Measurements from ENCODE around the gene RNF115.

RNF115 gene

DNA sequence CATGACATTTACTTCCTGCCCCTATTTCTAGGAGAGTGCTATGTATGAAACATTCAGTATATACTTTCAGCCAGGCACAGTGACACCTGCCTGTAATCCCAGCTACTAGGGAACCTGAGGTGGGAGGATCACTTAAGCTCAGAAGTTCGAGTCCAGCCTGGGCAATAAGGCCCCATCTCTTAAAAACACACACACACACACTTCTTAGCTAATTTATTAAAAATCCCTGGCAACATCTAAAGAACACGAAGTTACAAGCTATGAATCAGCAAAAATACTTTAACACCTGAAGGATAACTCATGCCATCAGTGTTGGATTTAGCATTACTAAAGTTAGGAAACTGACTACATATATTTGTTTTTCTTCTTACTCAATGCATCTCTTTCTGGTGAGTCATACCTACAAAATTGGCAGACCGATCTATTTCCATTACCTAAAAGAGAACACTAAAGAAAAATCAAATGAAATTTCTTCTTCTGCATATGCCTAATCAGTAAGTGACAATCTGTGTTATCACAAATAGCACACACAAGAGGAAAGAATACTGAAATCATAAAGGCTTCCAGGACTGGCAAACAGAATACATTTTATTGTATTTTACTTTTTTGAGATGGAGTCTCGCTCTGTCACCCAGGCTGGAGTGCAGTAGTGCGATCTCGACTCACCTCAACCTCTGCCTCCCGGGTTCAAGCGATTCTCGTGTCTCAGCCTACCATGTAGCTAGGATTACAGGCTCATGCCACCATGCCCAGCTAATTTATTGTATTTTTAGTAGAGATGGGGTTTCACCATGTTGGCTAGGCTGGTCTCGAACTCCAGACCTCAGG, 41.4 kb downstream of the RNF115 start:
- Histone ChIP-seq H2AFZ (ENCODE audit: low read depth, low read length) (no peak overlapping the region), H3K79me2 (ENCODE audit: insufficient read depth, low read length) (no peaks in the 10 kb centered on the region), H3K36me3 (ENCODE audit: insufficient read depth, low read length) (peaks cover 19% of the 10 kb centered on the region), H3K9me3 (ENCODE audit: insufficient read depth, low read length, severe bottlenecking) (no peaks in the 10 kb centered on the region), H3K4me2 (ENCODE audit: insufficient read depth, low read length) (no peak overlapping the region), H4K20me1 (ENCODE audit: insufficient read depth, low read length) (no peaks in the 10 kb centered on the region), H3K27me3 (ENCODE audit: insufficient read depth, low read length, poor library complexity) (no peaks in the 10 kb centered on the region), H3K27ac (ENCODE audit: low read length) (no peak overlapping the region), H3K9ac (ENCODE audit: low read depth, low read length) (no peak overlapping the region), H3K4me1 (ENCODE audit: insufficient read depth, low read length) (0 out of 2 replicates have a peak, but pooled peaks cover 5% of the 10 kb centered on the region), H3K4me3 (ENCODE audit: low read depth in 1 of 2, low read length in 2 of 2) (no peak overlapping the region)
- ATAC-seq (ENCODE audit: insufficient read depth, low read depth) (no peak), DNase-seq (no peak)
- TF ChIP-seq, protein P1, sequence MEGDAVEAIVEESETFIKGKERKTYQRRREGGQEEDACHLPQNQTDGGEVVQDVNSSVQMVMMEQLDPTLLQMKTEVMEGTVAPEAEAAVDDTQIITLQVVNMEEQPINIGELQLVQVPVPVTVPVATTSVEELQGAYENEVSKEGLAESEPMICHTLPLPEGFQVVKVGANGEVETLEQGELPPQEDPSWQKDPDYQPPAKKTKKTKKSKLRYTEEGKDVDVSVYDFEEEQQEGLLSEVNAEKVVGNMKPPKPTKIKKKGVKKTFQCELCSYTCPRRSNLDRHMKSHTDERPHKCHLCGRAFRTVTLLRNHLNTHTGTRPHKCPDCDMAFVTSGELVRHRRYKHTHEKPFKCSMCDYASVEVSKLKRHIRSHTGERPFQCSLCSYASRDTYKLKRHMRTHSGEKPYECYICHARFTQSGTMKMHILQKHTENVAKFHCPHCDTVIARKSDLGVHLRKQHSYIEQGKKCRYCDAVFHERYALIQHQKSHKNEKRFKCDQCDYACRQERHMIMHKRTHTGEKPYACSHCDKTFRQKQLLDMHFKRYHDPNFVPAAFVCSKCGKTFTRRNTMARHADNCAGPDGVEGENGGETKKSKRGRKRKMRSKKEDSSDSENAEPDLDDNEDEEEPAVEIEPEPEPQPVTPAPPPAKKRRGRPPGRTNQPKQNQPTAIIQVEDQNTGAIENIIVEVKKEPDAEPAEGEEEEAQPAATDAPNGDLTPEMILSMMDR (IDR thresholded peaks at IDR 0.05; ENCODE audit: borderline replicate concordance, extremely low read depth, low read length, poor library complexity, severe bottlenecking) = no peak
- TF ChIP-seq EZH2 (IDR thresholded peaks at IDR 0.05; ENCODE audit: borderline replicate concordance, low read depth, low read length, severe bottlenecking) = no peak

DNA sequence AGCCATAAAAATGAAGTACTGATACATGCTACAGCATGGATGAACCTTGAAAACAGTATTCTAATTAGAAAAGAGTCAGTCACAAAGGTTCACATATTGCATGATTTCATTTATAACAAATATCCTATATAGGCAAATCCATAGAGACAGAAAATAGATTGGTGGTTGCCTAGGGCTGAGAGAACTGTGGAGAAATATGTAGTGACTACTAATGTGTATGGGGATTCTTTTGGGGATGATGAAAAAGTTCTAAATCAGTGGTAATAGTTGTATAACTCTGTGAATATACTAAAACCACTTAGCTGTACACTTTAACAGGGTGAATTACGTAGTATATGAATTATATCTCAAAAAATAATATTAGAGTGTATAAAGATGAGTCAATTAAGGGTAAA, 45.8 kb downstream of the RNF115 start:
- no peak overlapping the region for H3K9ac ChIP-seq (ENCODE audit: low read depth, low read length)
- no peaks in the 10 kb centered on the region for H3K27me3 ChIP-seq (ENCODE audit: insufficient read depth, low read length, poor library complexity)
- no peak overlapping the region for H3K4me3 ChIP-seq (ENCODE audit: low read depth in 1 of 2, low read length in 2 of 2)
- no peak overlapping the region for H2AFZ ChIP-seq (ENCODE audit: low read depth, low read length)
- DNase-seq = no peak
- TF ChIP-seq, protein P1 (IDR thresholded peaks at IDR 0.05; ENCODE audit: borderline replicate concordance, extremely low read depth, low read length, poor library complexity, severe bottlenecking) = no peak
- TF ChIP-seq EZH2 (IDR thresholded peaks at IDR 0.05; ENCODE audit: borderline replicate concordance, low read depth, low read length, severe bottlenecking) = no peak
- peaks cover 16% of the 10 kb centered on the region for H3K36me3 ChIP-seq (ENCODE audit: insufficient read depth, low read length)
- no peaks in the 10 kb centered on the region for H3K9me3 ChIP-seq (ENCODE audit: insufficient read depth, low read length, severe bottlenecking)
- H3K79me2 ChIP-seq (ENCODE audit: insufficient read depth, low read length) = no peaks in the 10 kb centered on the region
- H3K27ac ChIP-seq (ENCODE audit: low read length) = no peak overlapping the region
- no peak for ATAC-seq (ENCODE audit: insufficient read depth, low read depth)
- H3K4me2 ChIP-seq (ENCODE audit: insufficient read depth, low read length) = no peak overlapping the region
- H3K4me1 ChIP-seq (ENCODE audit: insufficient read depth, low read length) = no peaks in the 10 kb centered on the region
- no peaks in the 10 kb centered on the region for H4K20me1 ChIP-seq (ENCODE audit: insufficient read depth, low read length)

DNA sequence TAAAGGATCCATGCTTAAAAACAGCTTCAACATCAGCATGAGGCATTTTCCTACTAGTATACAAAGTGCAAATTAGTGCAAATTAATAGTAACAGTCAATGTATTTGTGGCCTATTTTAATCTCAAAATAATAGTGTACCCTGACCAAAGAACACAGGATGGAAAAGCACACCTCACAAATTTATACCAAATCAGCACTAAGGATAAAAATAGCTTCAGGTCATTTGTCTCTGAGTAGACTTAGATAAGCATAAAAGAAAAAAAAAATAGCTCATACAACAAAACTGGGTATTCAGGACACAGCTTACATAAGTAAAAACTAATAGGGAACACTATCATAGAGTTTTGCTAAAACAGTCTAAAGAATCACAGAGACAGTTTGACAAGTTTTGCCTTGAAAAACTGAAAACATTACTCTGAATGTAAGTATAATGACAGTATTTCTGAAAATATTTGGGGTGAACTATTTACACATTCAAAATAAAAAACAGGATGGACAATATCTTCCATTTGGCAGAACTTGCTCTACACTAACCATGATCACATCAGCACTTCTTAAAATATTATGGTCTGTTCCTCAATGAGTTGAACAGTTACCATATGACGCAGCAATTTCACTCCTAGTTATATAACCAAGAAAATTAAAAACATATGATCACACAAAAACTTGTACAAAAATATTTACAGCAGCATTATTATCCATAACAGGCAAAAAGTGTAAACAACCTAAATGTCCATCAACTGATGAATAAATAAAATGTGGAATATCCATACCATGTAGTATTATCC, 46.3 kb downstream of the RNF115 start:
- no peaks in the 10 kb centered on the region for H3K79me2 ChIP-seq (ENCODE audit: insufficient read depth, low read length)
- H3K27ac ChIP-seq (ENCODE audit: low read length) = no peak overlapping the region
- H3K36me3 ChIP-seq (ENCODE audit: insufficient read depth, low read length) = peaks cover 21% of the 10 kb centered on the region
- H3K4me3 ChIP-seq (ENCODE audit: low read depth in 1 of 2, low read length in 2 of 2) = no peak overlapping the region
- no peak for ATAC-seq (ENCODE audit: insufficient read depth, low read depth)
- H3K27me3 ChIP-seq (ENCODE audit: insufficient read depth, low read length, poor library complexity) = no peaks in the 10 kb centered on the region
- H3K9ac ChIP-seq (ENCODE audit: low read depth, low read length) = no peak overlapping the region
- no peaks in the 10 kb centered on the region for H4K20me1 ChIP-seq (ENCODE audit: insufficient read depth, low read length)
- H3K4me2 ChIP-seq (ENCODE audit: insufficient read depth, low read length) = no peak overlapping the region
- no peak for DNase-seq
- TF ChIP-seq EZH2 (IDR thresholded peaks at IDR 0.05; ENCODE audit: borderline replicate concordance, low read depth, low read length, severe bottlenecking) = no peak
- TF ChIP-seq, protein P1 (IDR thresholded peaks at IDR 0.05; ENCODE audit: borderline replicate concordance, extremely low read depth, low read length, poor library complexity, severe bottlenecking) = no peak
- H2AFZ ChIP-seq (ENCODE audit: low read depth, low read length) = no peak overlapping the region
- no peaks in the 10 kb centered on the region for H3K9me3 ChIP-seq (ENCODE audit: insufficient read depth, low read length, severe bottlenecking)
- no peaks in the 10 kb centered on the region for H3K4me1 ChIP-seq (ENCODE audit: insufficient read depth, low read length)

All from DND-41 (cell line).